Measurements from ENCODE around the gene ZCCHC7.
A peak's percentile ranks its signal among the peaks of the same experiment; 100 is the strongest.
"Not testable (repeated sequence)": the region's sequence is repeated elsewhere in the genome, so short reads cannot be mapped to it uniquely, and the experiment has no call there.

Gene ZCCHC7

DNA sequence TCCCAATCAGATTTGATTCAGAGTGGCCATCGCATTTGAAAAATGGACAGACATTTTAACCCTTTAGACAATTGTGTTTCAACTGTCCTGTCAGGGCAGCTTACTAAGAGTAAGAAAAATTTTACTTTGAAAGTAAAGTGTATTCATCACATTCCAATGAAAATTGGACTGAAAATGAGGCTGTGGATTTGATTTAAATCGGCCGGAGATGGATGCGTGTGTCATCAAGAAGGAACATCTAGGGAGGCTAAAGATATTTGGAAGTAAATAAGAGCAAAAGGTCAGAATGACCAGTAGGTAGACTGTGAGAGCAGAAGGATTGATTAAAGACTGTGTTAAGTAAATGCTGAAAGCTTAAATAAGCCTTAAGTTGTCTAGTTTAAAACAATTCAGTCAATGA is 1.5 kb downstream of the ZCCHC7 start:
- no peak for DNase-seq

DNA sequence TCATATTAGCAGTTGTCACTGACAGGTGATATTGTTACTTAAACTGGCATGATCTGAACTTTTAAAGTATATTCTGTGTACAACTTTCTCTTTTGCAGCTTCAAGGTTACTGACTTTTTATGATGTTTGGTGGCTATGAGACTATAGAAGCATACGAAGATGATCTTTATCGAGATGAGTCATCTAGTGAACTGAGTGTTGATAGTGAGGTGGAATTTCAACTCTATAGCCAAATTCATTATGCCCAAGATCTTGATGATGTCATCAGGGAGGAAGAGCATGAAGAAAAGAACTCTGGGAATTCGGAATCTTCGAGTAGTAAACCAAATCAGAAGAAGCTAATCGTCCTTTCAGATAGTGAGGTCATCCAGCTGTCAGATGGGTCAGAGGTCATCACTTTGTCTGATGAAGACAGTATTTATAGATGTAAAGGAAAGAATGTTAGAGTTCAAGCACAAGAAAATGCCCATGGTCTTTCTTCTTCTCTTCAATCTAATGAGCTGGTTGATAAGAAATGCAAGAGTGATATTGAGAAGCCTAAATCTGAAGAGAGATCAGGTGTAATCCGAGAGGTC is 5.9 kb downstream of the ZCCHC7 start:
- no peak for DNase-seq

DNA sequence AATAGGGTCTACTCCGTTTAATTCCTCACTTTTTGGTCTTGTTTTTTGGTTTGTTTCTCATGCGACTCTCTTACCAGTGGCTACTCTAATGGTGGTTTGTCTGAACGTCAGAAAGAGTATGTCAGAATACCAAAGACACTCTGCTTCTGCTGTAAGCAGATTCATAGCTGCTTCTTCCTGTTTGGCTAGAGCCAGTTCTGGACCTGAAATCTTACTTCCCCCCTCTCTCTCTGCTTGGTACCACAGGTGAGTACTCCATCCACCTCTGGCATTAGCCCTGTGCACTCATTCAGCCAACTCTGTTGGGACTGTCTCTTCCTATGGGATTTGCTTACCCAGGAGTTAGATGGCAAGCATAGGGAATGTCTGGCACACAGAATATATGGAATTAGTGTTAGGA is 6.6 kb downstream of the ZCCHC7 start:
- DNase-seq = no peak

DNA sequence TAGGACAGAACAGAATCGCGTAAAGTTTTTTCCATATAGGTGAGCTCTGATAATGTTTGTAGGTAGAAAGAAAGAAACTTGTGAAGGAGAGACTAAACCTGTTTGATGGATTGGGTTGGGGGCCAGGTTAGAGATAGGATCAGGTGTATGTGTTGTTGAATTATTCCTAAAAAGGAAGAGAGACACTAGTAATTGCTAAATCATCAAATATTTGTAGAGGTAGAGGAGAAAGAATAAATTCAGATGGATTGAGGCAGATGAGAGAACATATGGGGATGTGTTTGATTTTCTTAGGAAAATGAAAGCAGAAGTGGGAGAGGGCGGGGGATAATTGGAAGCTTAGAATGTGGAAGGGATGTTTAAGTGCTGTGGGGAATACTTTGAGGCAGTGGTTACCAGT is 7.7 kb downstream of the ZCCHC7 start:
- no peak for DNase-seq

DNA sequence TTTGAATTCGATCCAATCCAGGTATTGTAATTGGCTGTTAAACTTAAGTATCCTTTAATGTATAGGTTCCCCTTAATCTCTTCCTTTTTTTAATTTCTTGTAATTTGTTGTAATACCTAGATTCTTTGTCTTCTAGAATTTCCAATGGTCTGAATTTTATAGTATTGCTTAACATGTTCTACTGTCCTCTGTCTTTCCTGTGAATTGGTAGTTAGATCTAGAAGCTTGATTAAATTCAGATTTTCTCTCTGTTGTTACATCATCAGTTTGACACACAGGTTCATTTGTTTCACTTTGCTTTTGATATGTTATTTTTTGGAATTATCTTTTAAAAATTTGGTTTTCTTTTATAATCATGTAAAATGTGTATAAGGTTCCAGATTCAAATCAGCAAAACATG is 13.8 kb downstream of the ZCCHC7 start:
- no peak for DNase-seq

DNA sequence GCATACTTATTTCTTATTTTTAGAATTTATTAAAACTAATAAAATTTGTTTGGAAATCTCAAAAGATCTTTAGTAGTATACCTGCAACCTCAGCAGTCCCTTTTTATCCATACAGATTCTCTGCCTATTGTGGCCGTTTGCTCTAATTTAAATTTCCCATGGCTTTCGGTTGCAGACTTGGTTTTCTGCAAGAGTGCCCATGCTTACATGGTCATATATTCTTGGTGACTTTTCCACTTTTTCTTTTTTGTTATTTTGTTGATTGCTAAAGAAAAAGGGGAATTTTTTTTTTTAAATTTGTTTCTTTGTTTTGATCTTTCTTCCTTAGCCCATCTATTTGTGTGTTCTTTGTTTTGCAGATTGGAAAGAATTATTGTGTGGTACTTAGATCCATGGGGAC is 20.6 kb downstream of the ZCCHC7 start:
- DNase-seq = no peak

DNA sequence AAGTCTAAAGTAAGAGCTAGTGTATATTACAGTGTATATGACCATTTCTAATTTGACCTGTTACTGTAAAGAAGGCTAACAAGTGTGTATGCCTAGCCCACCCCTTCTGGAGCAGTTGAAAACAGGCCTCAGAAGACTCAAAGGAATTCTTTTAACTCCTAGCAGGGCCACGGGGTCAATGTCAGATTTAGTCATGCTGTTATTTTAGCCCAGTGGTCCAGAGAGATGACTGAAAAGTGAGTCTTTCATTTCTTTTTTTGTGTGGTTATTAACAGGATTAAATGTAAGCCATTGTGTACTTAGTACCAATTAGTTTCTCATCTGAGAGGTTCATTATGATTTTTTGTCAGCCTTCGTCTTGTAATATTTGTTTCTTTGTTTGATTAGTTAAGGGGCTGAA is 24.4 kb downstream of the ZCCHC7 start:
- no peak for DNase-seq

DNA sequence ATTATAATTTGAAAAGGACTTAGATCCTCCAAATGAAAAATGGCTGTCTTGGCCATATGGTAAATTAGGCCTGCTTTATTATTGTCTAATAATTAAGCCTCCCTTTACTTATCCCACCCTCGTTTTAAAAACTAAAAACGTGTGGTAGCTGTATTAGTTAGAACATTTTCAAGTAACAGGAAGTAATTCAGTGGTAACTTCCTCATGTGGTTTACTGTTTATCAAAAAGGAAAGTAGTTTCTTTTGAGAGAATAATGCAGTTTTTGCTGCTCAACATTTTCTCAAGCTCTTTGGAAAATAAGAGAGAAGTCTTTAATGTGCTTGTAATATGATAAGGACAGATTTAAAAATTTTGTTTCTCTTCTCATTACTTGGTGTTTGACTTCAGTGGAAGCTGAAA is 26.0 kb downstream of the ZCCHC7 start:
- peak; percentile 50 for DNase-seq

DNA sequence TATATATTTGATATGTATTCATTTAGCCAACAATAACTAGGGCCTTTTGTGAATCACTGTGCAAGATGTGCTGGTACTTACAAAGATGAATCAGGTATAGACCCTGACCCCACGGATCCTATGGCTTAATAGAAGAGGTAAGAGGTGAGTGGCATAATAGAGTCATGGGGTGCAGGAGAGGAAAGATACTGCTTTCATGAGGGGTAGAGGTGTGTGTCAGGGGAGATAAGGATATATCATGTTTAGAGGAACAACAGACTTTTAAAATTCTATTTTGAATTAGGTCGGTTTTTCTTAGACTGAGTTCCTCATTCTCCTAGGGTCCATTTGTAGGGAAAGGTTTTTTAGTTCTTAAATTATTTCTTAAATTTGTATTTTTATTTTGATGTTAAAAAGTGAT is 27.8 kb downstream of the ZCCHC7 start:
- no peak for DNase-seq

DNA sequence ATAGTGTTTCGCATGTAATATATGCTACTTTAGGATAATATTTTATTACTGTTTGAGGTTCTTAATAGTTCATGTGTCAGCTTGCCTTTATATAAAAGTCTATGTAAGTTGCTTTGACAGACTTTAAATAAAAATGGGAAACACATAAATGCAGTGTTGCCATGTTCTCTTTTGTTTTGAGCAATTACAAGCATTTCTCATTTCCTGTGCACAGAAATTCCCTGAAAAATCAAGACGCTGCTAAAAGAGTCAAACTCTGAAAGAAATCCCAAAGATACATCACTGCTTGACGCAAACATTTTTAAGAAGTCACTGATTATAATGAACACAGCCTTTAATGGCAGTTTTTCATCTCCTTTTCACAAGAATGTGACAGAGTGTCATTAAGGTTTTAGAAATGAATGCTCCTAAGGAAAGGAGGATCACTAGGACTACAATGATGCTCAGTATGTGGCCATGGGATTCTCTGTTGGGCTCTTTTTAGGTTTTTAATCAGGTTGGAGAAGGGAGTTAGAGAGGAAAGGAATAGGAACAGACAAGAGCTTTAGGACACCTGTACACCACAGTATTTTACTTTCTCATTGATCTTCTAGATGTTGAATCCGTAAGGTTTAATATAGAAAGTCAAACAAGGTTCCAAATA is 29.4 kb downstream of the ZCCHC7 start:
- no peak for DNase-seq

DNA sequence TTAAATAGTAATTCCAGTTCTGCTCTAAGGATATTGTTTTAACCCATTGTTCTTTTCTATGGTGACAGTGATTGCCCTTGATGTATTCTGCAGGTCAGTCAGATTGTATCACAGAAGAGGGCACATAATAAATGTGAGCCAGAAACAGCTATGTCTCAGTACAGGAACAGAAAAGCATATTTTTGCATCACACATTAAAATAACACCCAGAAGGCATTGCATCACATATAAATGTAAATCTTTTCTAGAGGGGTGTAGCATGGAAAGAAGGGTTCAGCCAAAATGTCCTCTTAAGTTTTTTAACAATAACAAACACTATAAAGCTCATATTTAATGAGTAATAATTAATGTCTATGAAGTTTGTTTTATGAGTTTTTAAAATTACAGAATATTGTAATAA is 30.0 kb downstream of the ZCCHC7 start:
- no peak for DNase-seq

DNA sequence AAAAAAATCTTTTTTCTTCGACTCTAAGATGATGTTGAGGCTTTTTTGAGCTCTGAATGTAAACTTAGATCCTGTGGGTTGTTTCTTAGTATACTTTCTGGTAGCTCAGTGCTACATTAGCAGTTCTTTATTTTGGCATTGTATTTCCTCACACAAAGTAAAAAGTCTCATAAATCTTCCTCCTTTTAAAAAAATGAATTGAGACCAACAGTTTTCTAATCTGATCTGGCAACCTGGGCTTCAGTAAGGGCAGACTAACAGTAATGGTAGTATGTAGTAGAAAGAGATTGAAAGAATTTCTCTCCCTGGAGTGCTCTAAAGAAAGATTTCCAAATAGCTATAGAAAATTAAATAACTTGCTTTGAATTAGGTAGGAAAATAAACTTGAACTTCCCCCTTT is 31.4 kb downstream of the ZCCHC7 start:
- DNase-seq = no peak

DNA sequence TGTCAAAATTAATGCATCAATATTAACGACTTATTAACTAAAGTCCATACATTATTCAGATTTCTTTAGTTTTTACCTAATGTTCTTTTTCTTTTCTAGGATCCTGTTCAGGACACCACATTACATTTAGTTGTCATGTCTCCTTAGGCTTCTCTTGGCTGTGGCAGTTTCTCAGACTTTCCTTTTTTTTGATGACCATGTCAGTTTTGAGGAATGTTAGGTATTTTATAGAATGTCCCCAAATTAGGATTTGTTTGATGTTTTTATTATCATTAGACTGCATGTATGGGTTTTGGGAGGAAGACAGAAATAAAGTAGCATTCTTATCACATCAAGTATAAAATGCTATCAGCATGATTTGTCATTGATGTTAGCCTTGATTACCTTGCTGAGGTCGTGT is 32.0 kb downstream of the ZCCHC7 start:
- no peak for DNase-seq

DNA sequence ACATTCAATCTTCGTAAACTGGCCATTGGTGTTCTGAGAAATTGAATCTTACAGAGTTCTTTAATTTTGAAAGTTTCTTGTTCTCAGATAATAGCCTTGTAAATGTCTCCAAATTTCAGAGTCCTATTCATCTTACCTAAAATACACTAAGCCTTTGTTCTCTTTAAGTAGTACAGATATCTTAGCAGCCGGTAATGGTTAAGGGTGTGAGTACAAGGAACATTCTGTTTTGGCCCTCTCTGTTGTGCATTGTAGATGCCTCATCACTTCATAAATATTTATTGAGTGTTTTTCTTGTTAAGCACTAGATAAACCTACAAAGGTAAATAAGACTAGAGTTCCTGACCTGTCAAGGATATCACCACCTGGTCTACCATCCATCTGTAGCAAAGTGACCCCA is 35.2 kb downstream of the ZCCHC7 start:
- no peak for DNase-seq

DNA sequence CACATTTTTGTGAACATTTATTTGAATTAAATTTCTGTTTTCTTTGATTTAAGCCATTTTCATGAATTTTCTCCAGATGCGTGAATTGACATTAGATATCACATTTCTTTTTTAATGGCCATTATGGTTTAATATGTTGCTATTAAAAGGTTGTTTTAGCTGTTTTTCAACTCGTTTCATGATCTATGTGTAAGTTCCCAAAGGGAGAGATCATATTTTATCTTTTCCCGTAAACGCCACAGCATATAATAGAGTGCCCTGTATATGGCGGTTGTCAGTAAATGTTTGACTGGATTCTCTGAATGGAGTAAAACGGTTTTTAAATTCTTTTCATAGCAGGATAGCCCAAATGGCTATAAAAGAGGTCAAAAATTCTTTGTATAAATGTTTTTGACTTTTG is 35.8 kb downstream of the ZCCHC7 start:
- no peak for DNase-seq

DNA sequence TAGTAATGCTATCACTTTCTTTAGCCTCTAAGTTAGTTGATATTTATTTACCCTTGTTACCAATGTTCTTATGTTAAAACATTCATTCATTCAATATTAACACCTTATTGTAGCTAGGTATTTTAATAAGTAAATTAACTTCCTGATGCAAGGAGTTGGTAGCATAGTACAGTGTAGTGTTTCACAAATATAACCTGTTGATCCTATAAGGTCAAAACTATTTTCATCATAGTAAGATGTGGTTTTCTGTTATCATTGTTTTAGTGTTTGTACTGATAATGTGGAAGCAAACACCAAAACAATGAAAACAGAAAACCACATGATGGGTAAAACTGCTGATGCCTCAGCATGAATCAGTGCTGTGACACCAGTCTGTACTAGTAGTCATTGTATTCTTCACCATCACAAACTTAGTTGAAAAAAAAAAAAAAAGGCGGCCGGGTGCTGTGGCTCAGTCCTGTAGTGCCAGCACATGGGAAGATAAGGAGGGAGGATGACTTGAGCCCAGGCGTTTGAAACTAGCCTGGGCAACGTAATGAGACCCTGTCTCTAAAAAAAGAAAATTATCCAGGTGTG is 36.5 kb downstream of the ZCCHC7 start:
- DNase-seq = peak; percentile 36

DNA sequence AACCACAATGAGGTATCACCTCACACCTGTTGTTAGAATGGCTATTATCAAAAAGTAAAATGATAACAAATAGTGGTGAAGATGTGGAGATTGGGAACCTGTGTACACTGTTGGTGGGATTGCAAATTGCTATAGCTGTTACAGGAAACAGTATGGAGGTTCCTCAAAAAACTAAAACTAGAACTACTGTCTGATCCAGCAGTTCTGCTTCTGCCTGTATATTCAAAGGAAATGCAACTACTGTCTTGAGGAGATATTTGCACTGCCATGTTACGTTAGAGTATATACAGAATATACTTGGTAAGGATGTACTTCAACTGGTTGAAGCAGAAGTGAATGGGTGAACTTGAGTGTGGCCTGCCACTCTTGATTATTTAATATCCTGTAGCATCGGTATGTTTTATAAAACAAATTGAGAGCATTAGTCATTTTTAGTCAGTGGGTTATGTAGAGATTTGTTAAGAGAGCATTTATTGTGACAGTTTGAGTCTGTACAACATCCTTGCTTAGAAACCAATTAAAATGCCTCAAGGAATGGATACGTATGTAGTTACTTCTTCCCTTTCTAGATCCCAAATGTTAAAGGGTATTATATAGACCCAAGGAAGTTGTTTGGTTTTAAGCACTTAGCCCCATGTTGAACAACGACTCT is 37.5 kb downstream of the ZCCHC7 start:
- DNase-seq = no peak

DNA sequence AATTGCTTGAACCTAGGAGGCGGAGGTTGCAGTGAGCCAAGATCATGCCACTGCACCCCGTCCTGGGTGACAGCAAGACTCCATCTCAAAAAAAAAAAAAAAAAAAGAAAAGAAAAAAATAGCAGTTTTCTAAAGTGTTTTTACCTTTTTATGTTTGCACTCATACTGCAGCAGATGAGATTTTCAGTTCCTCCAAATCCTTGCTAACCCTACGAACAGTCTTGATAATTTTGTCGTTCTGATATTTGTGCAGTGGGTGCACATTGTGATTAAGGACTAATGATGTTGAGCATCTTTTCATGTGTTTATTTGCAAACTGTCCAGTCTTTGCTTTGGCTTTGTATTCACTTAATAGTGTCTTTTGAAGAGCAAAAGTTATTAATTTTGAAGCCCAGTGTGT is 42.9 kb downstream of the ZCCHC7 start:
- no peak for DNase-seq

DNA sequence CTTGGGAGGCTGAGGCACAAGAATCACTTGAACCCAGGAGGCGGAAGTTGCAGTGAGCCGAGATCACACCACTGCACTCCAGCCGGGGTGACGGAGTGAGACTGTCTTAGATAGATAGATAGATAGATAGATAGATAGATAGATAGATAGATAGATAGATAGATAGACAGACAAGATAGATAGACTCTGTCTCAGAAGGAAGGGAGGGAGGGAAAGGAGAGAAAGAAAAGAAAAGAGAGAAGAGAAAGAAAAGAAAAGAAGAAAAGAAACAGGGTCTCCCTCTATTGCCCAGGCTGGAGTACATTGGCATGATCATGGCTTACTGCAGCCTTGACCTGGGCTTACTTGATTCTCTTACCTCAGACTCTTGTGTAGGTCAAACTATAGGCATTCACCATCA is 44.0 kb downstream of the ZCCHC7 start:
- not testable (repeated sequence) for DNase-seq

DNA sequence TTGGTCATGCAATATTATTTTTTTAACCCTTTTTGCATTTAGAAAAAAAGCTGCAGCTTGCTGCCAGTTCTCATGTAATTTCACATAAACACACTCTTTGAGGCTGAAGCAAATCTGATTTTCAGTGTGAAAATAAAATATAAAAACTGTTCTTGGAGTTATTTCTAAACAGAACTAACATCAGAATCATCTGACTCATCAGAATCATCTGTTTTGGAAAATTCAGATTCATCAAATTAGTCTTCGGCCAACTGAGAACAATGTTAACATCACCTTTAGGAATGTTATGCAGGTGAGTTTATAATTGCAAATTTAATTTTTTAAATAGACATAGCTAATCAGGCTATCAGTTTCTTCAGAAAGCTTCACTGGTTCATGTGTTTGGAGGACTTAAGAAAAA is 45.3 kb downstream of the ZCCHC7 start:
- no peak for DNase-seq

DNA sequence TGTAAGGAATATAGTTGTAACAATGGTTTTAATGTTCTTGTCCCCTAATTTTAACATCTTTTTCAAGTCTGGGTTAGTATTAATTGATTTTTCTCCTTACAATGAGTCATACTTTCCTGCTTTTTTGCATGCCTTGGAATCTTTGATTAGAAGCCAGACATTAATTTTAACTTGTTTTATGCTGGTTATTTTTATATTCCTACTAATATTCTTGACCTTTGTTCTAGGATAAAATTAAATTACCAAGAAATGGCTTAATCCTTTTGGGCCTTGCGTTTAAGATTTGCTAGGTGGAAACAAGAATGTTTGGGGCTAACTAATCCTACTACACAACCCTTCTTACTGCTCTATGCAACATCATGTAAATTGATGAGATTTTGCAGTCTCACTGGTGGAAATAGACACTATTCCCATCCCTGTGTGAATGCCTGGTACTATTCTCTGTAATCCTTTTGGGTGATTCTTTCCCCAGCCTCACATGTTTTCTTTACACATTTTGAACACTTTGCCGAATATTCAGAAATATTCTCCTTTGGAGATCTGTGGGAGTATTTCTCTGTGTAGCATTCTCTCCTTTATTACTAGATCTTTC is 47.2 kb downstream of the ZCCHC7 start:
- no peak for DNase-seq

DNA sequence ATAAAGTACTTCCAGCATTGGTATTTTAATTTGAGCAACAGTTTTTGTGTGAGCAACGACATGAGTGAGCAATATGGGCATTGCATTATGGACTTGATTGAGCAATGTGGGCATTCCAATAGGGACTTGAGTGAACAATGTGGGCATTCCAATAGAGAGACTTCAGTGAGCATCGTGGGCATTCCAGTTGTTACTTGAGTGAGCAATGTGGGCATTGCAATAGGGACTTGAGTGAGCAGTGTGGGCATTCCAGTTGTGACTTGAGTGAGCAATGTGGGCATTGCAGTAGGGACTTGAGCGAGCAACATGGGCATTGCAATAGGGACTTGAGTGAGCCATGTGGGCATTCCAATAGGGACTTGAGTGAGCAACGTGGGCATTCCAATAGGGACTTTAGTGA is 52.2 kb downstream of the ZCCHC7 start:
- no peak for DNase-seq

DNA sequence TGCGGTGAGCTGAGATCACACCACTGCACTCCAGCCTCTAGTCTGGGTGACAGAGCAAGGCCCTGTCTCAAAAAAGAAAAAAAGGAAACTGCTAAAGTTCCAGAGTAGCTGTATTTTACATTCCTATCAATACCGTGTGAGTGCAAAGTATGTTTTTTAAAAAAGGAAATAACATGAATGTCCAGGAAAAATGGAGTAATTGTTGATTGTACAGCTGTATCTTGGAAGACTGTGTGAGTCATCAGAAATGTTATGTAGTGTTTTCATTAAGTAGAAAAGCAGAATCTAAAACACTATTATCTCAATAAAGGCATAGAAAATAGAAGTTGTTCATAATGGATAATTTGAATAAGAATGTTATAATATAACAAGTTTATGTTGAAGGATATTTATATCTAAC is 53.9 kb downstream of the ZCCHC7 start:
- no peak for DNase-seq

DNA sequence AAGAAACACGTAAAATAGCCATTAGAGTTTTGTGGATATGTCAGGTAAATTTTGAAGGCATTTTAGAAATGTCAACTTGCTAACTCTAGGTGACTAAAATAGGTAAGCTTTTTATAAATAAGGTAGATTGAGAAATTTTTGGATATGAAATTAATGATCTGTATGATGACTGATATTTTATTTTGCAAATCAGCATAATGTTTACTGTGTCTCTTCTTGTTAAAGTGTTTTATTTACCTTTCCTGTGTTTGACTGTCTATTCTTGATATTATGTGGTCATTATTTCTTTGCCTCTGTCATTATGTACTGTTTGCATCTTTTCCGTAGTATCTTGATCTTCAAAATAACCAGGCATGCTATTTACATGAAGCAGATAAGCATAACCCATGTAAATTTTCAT is 58.4 kb downstream of the ZCCHC7 start:
- no peak for DNase-seq

All from activated CD4-positive, alpha-beta T cell treated with anti-CD3 and anti-CD28 coated beads, Interleukin-2, amount 50 U/mL, for 16 hours (primary cell).